Neuronal stem cell (in vitro differentiated cells): ENCODE data around the gene HSD11B2.

Source experiments
- DNase-seq: peaks from one replicate; pipeline ENCODE4 v3.0.0-alpha.2; 2013; ENCODE audit warnings: low spot score
- H2AFZ ChIP-seq: one replicate; pipeline ENCODE4 v1.6.1; 2013; ENCODE audit warnings: mild to moderate bottlenecking, low read length, inconsistent platforms
- H2AK5ac ChIP-seq: 2 replicates; pipeline ENCODE4 v1.6.1; 2013; ENCODE audit warnings: low read depth, mild to moderate bottlenecking, inconsistent platforms, low read length, moderate library complexity, mixed read lengths
- H2BK120ac ChIP-seq: 2 replicates; pipeline ENCODE4 v1.6.1; 2013; ENCODE audit warnings: low read depth, mild to moderate bottlenecking, inconsistent platforms, low read length, moderate library complexity, mixed read lengths
- H2BK12ac ChIP-seq: one replicate; pipeline ENCODE4 v1.6.1; 2013; ENCODE audit warnings: low read length, inconsistent platforms
- H2BK15ac ChIP-seq: 2 replicates; pipeline ENCODE4 v1.6.1; 2013; ENCODE audit warnings: mild to moderate bottlenecking, low read length, inconsistent platforms, mixed read lengths
- H2BK5ac ChIP-seq: one replicate; pipeline ENCODE4 v1.6.1; 2013; ENCODE audit warnings: inconsistent platforms, mild to moderate bottlenecking, low read length, moderate library complexity
- H3K14ac ChIP-seq: one replicate; pipeline ENCODE4 v1.6.1; 2013; ENCODE audit warnings: low read length, inconsistent platforms
- H3K18ac ChIP-seq: 2 replicates; pipeline ENCODE4 v1.6.1; 2013; ENCODE audit warnings: low read length, inconsistent platforms
- H3K23ac ChIP-seq: 2 replicates; pipeline ENCODE4 v1.6.1; 2013; ENCODE audit warnings: low read depth, mild to moderate bottlenecking, mixed read lengths, low read length, inconsistent platforms; ENCODE audit not compliant: poor library complexity
- H3K27ac ChIP-seq: replicated peaks from 3 replicates; pipeline ENCODE4 v1.5.1; 2013; ENCODE audit warnings: low read length, inconsistent platforms
- H3K27me3 ChIP-seq, 3 experiments: 2 replicates each; pipeline ENCODE4 v1.6.1; 2013; ENCODE audit warnings: low read length in 3 of 3, mild to moderate bottlenecking in 2 of 3, inconsistent platforms in 1 of 3, low read depth in 1 of 3, mixed read lengths in 1 of 3, moderate library complexity in 1 of 3; ENCODE audit not compliant: control insufficient read depth in 3 of 3, insufficient read depth in 3 of 3
- H3K36me3 ChIP-seq, 2 donors: replicated peaks in 1 of 2; 2 replicates each; pipeline ENCODE4 v1.6.1; 2013; ENCODE audit warnings: low read length in 2 of 2; ENCODE audit not compliant: control insufficient read depth in 2 of 2, insufficient read depth in 2 of 2
- H3K4ac ChIP-seq: 2 replicates; pipeline ENCODE4 v1.6.1; 2013; ENCODE audit warnings: inconsistent platforms, mild to moderate bottlenecking, low read length, moderate library complexity
- H3K4me1 ChIP-seq, 2 donors: 1 replicate in 1 of 2; 2 replicates in 1 of 2; pipeline ENCODE4 v1.6.1; 2013; ENCODE audit warnings: low read length in 2 of 2, low read depth in 1 of 2; ENCODE audit not compliant: control insufficient read depth in 2 of 2, insufficient read depth in 1 of 2
- H3K4me2 ChIP-seq: one replicate; pipeline ENCODE4 v1.6.1; 2013; ENCODE audit warnings: mild to moderate bottlenecking, low read length, inconsistent platforms; ENCODE audit not compliant: insufficient read depth, poor library complexity, severe bottlenecking
- H3K4me3 ChIP-seq, 2 donors: 2 replicates each; pipeline ENCODE4 v1.5.1; 2013; ENCODE audit warnings: low read length in 2 of 2, mild to moderate bottlenecking in 2 of 2, inconsistent platforms in 1 of 2, moderate library complexity in 1 of 2
- H3K79me1 ChIP-seq: one replicate; pipeline ENCODE4 v1.6.1; 2013; ENCODE audit warnings: low read depth, mild to moderate bottlenecking, inconsistent platforms, low read length, moderate library complexity
- H3K9ac ChIP-seq: one replicate; pipeline ENCODE4 v1.6.1; 2013; ENCODE audit warnings: mild to moderate bottlenecking, low read depth, low read length, inconsistent platforms; ENCODE audit not compliant: poor library complexity
- H3K9me3 ChIP-seq, 2 donors: replicated peaks in 1 of 2; 2 replicates each; pipeline versions ENCODE3 to v1.6.1; 2013; ENCODE audit warnings: low read length in 2 of 2, mild to moderate bottlenecking in 2 of 2, inconsistent platforms in 1 of 2, low read depth in 1 of 2, mixed read lengths in 1 of 2, moderate library complexity in 1 of 2; ENCODE audit not compliant: control insufficient read depth in 2 of 2, insufficient read depth in 1 of 2
- H4K8ac ChIP-seq: one replicate; pipeline ENCODE4 v1.6.1; 2013; ENCODE audit warnings: low read depth, mild to moderate bottlenecking, inconsistent platforms, low read length, moderate library complexity
- H4K91ac ChIP-seq: one replicate; pipeline ENCODE4 v1.6.1; 2013; ENCODE audit warnings: low read length, low read depth, mild to moderate bottlenecking, inconsistent platforms; ENCODE audit not compliant: poor library complexity
- whole genome bisulfite sequencing, 2 donors: extraction: QIAGEN DNeasy Blood & Tissue Kit; methylation state at CpG; one replicate each; pipeline ENCODE4 v1.1.7; 2013; ENCODE audit warnings: missing lambda C conversion rate in 2 of 2, mixed read lengths in 1 of 2; ENCODE audit not compliant: insufficient read length in 2 of 2, insufficient replicate concordance in 1 of 2; ENCODE audit errors: extremely low coverage in 2 of 2; 5-methylcytosine and 5-hydroxymethylcytosine counted together

HSD11B2 gene

GRCh38 chr16:67460961-67461360, 30.0 kb downstream of the HSD11B2 start:
- H3K36me3 ChIP-seq, result peaks cover 0 to 4% of the 10 kb centered on the region in 2 donors
- H2BK15ac ChIP-seq, result no peak overlapping the region
- H3K9ac ChIP-seq, result no peak overlapping the region
- no peak overlapping the region for H2BK12ac ChIP-seq
- H3K9me3 ChIP-seq, result no peaks in the 10 kb centered on the region
- no peak overlapping the region for H2BK5ac ChIP-seq
- no peak for DNase-seq
- no peak overlapping the region for H4K91ac ChIP-seq
- no peak overlapping the region for H3K27ac ChIP-seq
- H3K18ac ChIP-seq, result no peak overlapping the region
- H2BK120ac ChIP-seq, result no peak overlapping the region
- peaks cover 0 to 3% of the 10 kb centered on the region in 2 donors for H3K4me1 ChIP-seq
- no peak overlapping the region for H3K4ac ChIP-seq
- peaks cover 6% of the 10 kb centered on the region for H3K79me1 ChIP-seq
- no peak overlapping the region for H3K14ac ChIP-seq
- no peak overlapping the region for H3K23ac ChIP-seq
- WGBS, 2 donors, result no CpG with 5 or more reads among the region's 2 CpGs
- no peak overlapping the region for H2AFZ ChIP-seq
- H4K8ac ChIP-seq, result no peak overlapping the region
- H3K27me3 ChIP-seq, result no peaks in the 10 kb centered on the region
- no peak overlapping the region for H3K4me2 ChIP-seq
- H2AK5ac ChIP-seq, result no peak overlapping the region
- no peak overlapping the region for H3K4me3 ChIP-seq

GRCh38 chr16:67461600-67462278, 30.8 kb downstream of the HSD11B2 start:
- Histone ChIP-seq H3K27ac (no peak overlapping the region), H4K91ac (no peak overlapping the region), H3K36me3 (peaks cover 0 to 4% of the 10 kb centered on the region in 2 donors), H3K14ac (no peak overlapping the region), H3K4me1 (peaks cover 3 to 4% of the 10 kb centered on the region in 2 donors), H3K9ac (peak overlapping the region; percentile 25), H2BK5ac (no peak overlapping the region), H3K23ac (no peak overlapping the region), H3K4ac (no peak overlapping the region), H2AFZ (no peak overlapping the region), H2AK5ac (no peak overlapping the region), H3K27me3 (no peaks in the 10 kb centered on the region), H2BK120ac (no peak overlapping the region), H2BK15ac (no peak overlapping the region), H3K18ac (no peak overlapping the region), H3K79me1 (peaks cover 6% of the 10 kb centered on the region), H3K9me3 (no peaks in the 10 kb centered on the region), H3K4me2 (no peak overlapping the region), H4K8ac (no peak overlapping the region), H2BK12ac (no peak overlapping the region), H3K4me3 (no peak overlapping the region)
- WGBS, 2 donors, result no CpG with 5 or more reads among the region's 8 CpGs
- DNase-seq, result no peak

- Histone ChIP-seq H4K8ac (no peak overlapping the region), H2BK120ac (no peak overlapping the region), H4K91ac (no peak overlapping the region), H3K4me1 (peaks cover 4 to 5% of the 10 kb centered on the region in 2 donors), H3K4me3 (no peak overlapping the region), H3K18ac (no peak overlapping the region), H3K36me3 (peaks cover 0 to 4% of the 10 kb centered on the region in 2 donors), H2BK5ac (no peak overlapping the region), H3K23ac (no peak overlapping the region), H3K4ac (no peak overlapping the region), H3K27ac (no peak overlapping the region), H2AK5ac (no peak overlapping the region), H3K4me2 (no peak overlapping the region), H2AFZ (no peak overlapping the region), H2BK12ac (no peak overlapping the region), H3K27me3 (no peaks in the 10 kb centered on the region), H3K79me1 (peaks cover 6% of the 10 kb centered on the region), H3K14ac (no peak overlapping the region), H3K9me3 (no peaks in the 10 kb centered on the region), H2BK15ac (no peak overlapping the region), H3K9ac (peak overlapping the region; percentile 25)
- WGBS, 2 donors, result no CpG with 5 or more reads among the region's 5 CpGs
- no peak for DNase-seq
Observed at GRCh38 chr16:67462279-67462655, 31.3 kb downstream of the HSD11B2 start.

GRCh38 chr16:67463059-67463458, 32.1 kb downstream of the HSD11B2 start:
- Histone ChIP-seq H3K4me3 (no peak overlapping the region), H4K91ac (no peak overlapping the region), H3K23ac (no peak overlapping the region), H4K8ac (no peak overlapping the region), H3K4me2 (no peak overlapping the region), H2BK12ac (no peak overlapping the region), H3K4ac (no peak overlapping the region), H2BK5ac (no peak overlapping the region), H3K4me1 (peaks cover 4 to 5% of the 10 kb centered on the region in 2 donors), H3K9ac (no peak overlapping the region), H2AK5ac (no peak overlapping the region), H2BK120ac (no peak overlapping the region), H3K18ac (no peak overlapping the region), H3K27me3 (no peaks in the 10 kb centered on the region), H3K27ac (no peak overlapping the region), H3K79me1 (peaks cover 6% of the 10 kb centered on the region), H2BK15ac (no peak overlapping the region), H3K36me3 (peaks cover 0 to 4% of the 10 kb centered on the region in 2 donors), H3K14ac (no peak overlapping the region), H2AFZ (no peak overlapping the region), H3K9me3 (no peaks in the 10 kb centered on the region)
- no CpG with 5 or more reads among the region's 5 CpGs for WGBS, 2 donors
- no peak for DNase-seq
